Ishikawa (cell line): ENCODE results near the gene EIF2B2.

Experiments used
- CEBPB ChIP-seq: IDR thresholded peaks from 2 replicates; pipeline ENCODE4 v1.6.1; 2012
- CREB1 ChIP-seq: IDR thresholded peaks from 2 replicates; pipeline ENCODE4 v1.6.1; 2012; ENCODE audit warnings: low read depth
- EGR1 ChIP-seq: IDR thresholded peaks from 2 replicates; pipeline ENCODE4 v1.6.1; 2012
- EP300 ChIP-seq: IDR thresholded peaks from 2 replicates; pipeline ENCODE4 v1.6.1; 2012; ENCODE audit warnings: borderline replicate concordance
- FOXM1 ChIP-seq: IDR thresholded peaks from 2 replicates; pipeline ENCODE4 v1.6.1; 2012; ENCODE audit warnings: low read depth, borderline replicate concordance
- MAX ChIP-seq: IDR thresholded peaks from 2 replicates; pipeline ENCODE4 v1.6.1; 2012
- NFIC ChIP-seq: IDR thresholded peaks from 2 replicates; pipeline ENCODE4 v1.6.1; 2012
- RAD21 ChIP-seq: IDR thresholded peaks from 2 replicates; pipeline ENCODE4 v1.6.1; 2012; ENCODE audit warnings: low read depth
- REST ChIP-seq: IDR thresholded peaks from 2 replicates; pipeline ENCODE4 v1.6.1; 2012; ENCODE audit warnings: low read depth, mild to moderate bottlenecking
- TAF1 ChIP-seq: IDR thresholded peaks from 2 replicates; pipeline ENCODE4 v1.6.1; 2012; ENCODE audit warnings: low read depth, mild to moderate bottlenecking
- TCF12 ChIP-seq: IDR thresholded peaks from 2 replicates; pipeline ENCODE4 v1.6.1; 2012; ENCODE audit warnings: low read depth
- TEAD4 ChIP-seq: IDR thresholded peaks from 2 replicates; pipeline ENCODE4 v1.6.1; 2012
- USF1 ChIP-seq: IDR thresholded peaks from 2 replicates; pipeline ENCODE4 v1.6.1; 2012
- YY1 ChIP-seq: IDR thresholded peaks from 2 replicates; pipeline ENCODE4 v1.6.1; 2012; ENCODE audit warnings: low read depth
- ZBTB7A ChIP-seq: IDR thresholded peaks from 2 replicates; pipeline ENCODE4 v1.6.1; 2012; ENCODE audit warnings: low read depth

EIF2B2 gene

GRCh38 chr14:74963705-74964271 lies 38.9 kb upstream of the EIF2B2 start:
- 0 out of 2 replicates have a peak, but pooled peaks have one; percentile 20 for TF ChIP-seq TCF12
- TF ChIP-seq REST = no peak
- TF ChIP-seq TAF1 = no peak
- no peak for TF ChIP-seq USF1
- TF ChIP-seq EGR1 = no peak
- TF ChIP-seq EP300 = no peak
- no peak for TF ChIP-seq MAX
- TF ChIP-seq NFIC = no peak

GRCh38 chr14:74964787-74965485 lies 37.8 kb upstream of the EIF2B2 start:
- TF ChIP-seq TAF1 (no peak), FOXM1 (no peak), USF1 (no peak), RAD21 (no peak), REST (no peak)

- TF ChIP-seq CREB1 (no peak), TEAD4 (no peak), REST (no peak), YY1 (no peak), MAX (no peak), FOXM1 (no peak), ZBTB7A (no peak), CEBPB (no peak), TAF1 (no peak), EGR1 (no peak), USF1 (no peak), RAD21 (no peak), TCF12 (no peak), EP300 (no peak), NFIC (no peak)
These were observed 37.1 kb upstream of the EIF2B2 start for GRCh38 chr14:74965486-74966153.

GRCh38 chr14:74968811-74969210 lies 33.9 kb upstream of the EIF2B2 start:
- TF ChIP-seq ZBTB7A = no peak
- TF ChIP-seq CREB1 = no peak
- TF ChIP-seq FOXM1 = no peak
- no peak for TF ChIP-seq REST
- TF ChIP-seq TAF1 = no peak
- TF ChIP-seq EP300 = no peak
